Measurements from ENCODE around the gene OCA2. TPM values are rescaled to one million over a fixed set of nuclear protein-coding genes. Genes with fewer than 3 reads are reported as not detected.
A peak's percentile ranks its signal among the peaks of the same experiment; 100 is the strongest.

OCA2 gene
- total and polyA plus RNA-seq, 10 donors, result 0.39 to 3.0 (median 1.0) TPM

DNA sequence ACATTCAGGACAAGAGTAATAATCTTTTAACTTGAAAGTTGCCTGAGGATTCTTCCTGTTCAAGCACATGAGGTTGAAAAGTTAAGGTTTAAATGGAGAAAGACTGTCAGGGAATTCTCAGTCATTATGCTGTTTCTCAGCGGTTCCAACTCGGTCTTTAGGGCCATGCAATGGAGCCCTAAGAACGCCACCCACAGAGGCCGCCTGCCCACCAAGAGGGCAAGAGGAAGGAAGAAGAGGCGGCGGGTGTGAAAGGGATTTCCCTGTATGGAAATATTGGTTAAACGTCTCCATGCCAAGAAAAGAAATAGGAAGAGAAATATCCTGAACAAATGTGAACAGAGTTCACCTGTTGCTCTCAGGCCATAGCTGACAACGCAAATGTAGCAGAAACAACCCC, 234.4 kb downstream of the OCA2 start:
- TF ChIP-seq POLR2AphosphoS5 (IDR thresholded peaks at IDR 0.05) (no peak), POLR2A (IDR thresholded peaks at IDR 0.05) (no peak), CTCF (IDR thresholded peaks at IDR 0.05 in 8 of 11, conservative IDR thresholded peaks at IDR 0.05 in 3 of 11) (no peak)
- Histone ChIP-seq H3K27me3 (replicated peaks in 1 of 7) (no peaks in the 10 kb centered on the region), H3K4me3 (no peak overlapping the region), H3K9me3 (peaks cover 0 to 26% (median 0%) of the 10 kb centered on the region in 8 donors), H3K36me3 (no peaks in the 10 kb centered on the region), H3K27ac (no peak overlapping the region), H3K4me1 (no peaks in the 10 kb centered on the region)
- intact Hi-C loops (cut with DNase I; ENCODE audit: low total_unique reads), result no loop called here
- no peak for DNase-seq
- WGBS, 5 donors, result 48 to 65% (median 59%) methylated on average over 8 of the region's 8 CpGs

- no peak overlapping the region for H3K27ac ChIP-seq
- intact Hi-C loops (cut with DNase I; ENCODE audit: low total_unique reads), result no loop called here
- H3K36me3 ChIP-seq, result no peaks in the 10 kb centered on the region
- H3K27me3 ChIP-seq (replicated peaks in 1 of 7), result no peaks in the 10 kb centered on the region
- no peak for DNase-seq
- no peaks in the 10 kb centered on the region for H3K4me1 ChIP-seq
- 87 to 96% (median 92%) methylated on average over 1 to 2 of the region's 2 CpGs for WGBS, 5 donors
- H3K4me3 ChIP-seq, result no peak overlapping the region
- no peak for TF ChIP-seq POLR2AphosphoS5 (IDR thresholded peaks at IDR 0.05)
- no peak for TF ChIP-seq POLR2A (IDR thresholded peaks at IDR 0.05)
- no peak for TF ChIP-seq CTCF (IDR thresholded peaks at IDR 0.05 in 8 of 11, conservative IDR thresholded peaks at IDR 0.05 in 3 of 11)
- H3K9me3 ChIP-seq, result peaks cover 0 to 26% (median 0%) of the 10 kb centered on the region in 8 donors
These were observed 235.0 kb downstream of the OCA2 start for GRCh38 chr15:27864086-27864485.

- 50 to 89% (median 82%) methylated on average over 3 to 6 of the region's 6 CpGs for WGBS, 5 donors
These were observed 236.1 kb downstream of the OCA2 start for GRCh38 chr15:27863000-27863399.

GRCh38 chr15:27861171-27861570, 237.9 kb downstream of the OCA2 start:
- no peak overlapping the region for H3K27ac ChIP-seq
- peak overlapping the region in 1 of 8 donors; percentile 3 for H3K4me3 ChIP-seq
- H3K4me1 ChIP-seq, result no peaks in the 10 kb centered on the region
- no peak for DNase-seq
- intact Hi-C loops (cut with DNase I; ENCODE audit: low total_unique reads), result no loop called here
- H3K9me3 ChIP-seq, result peaks cover 0 to 39% (median 16%) of the 10 kb centered on the region in 8 donors
- WGBS, 5 donors, result 77 to 94% (median 86%) methylated on average over 8 of the region's 8 CpGs
- no peaks in the 10 kb centered on the region for H3K27me3 ChIP-seq (replicated peaks in 1 of 7)
- no peaks in the 10 kb centered on the region for H3K36me3 ChIP-seq
- no peak for TF ChIP-seq POLR2AphosphoS5 (IDR thresholded peaks at IDR 0.05)
- no peak for TF ChIP-seq POLR2A (IDR thresholded peaks at IDR 0.05)
- no peak for TF ChIP-seq CTCF (IDR thresholded peaks at IDR 0.05 in 8 of 11, conservative IDR thresholded peaks at IDR 0.05 in 3 of 11)

More at GRCh38 chr15:27863000-27863399, 236.1 kb downstream of the OCA2 start:
- DNase-seq, result no peak
- intact Hi-C loops (cut with DNase I; ENCODE audit: low total_unique reads), result no loop called here
- TF ChIP-seq POLR2AphosphoS5 (IDR thresholded peaks at IDR 0.05) (no peak), POLR2A (IDR thresholded peaks at IDR 0.05) (no peak), CTCF (IDR thresholded peaks at IDR 0.05 in 8 of 11, conservative IDR thresholded peaks at IDR 0.05 in 3 of 11) (no peak)
- H3K27ac ChIP-seq, result no peak overlapping the region
- H3K27me3 ChIP-seq (replicated peaks in 1 of 7), result no peaks in the 10 kb centered on the region
- peaks cover 0 to 29% (median 7%) of the 10 kb centered on the region in 8 donors for H3K9me3 ChIP-seq
- no peak overlapping the region for H3K4me3 ChIP-seq
- no peaks in the 10 kb centered on the region for H3K4me1 ChIP-seq
- H3K36me3 ChIP-seq, result no peaks in the 10 kb centered on the region
